HepG2 (cell line): Measurements from ENCODE around the gene ITSN2. TPM values are rescaled to one million over a fixed set of nuclear protein-coding genes. Genes with fewer than 3 reads are reported as not detected.

ENCODE experiments used
- ATAC-seq: fragments of 200-7000 bp; cut with Tn5 transposase; 3 replicates; pipeline ENCODE4 v1.9.1; 2020; ENCODE audit warnings: mild to moderate bottlenecking, moderate library complexity
- BruUV-seq: library from RNA; stranded (reverse); fragments of 400-500 nt; replicated peaks from 2 replicates; lab custom pipeline; 2021; lab: Mats Ljungman, UMichigan
- CTCF ChIA-PET: fragments of 300-600 bp; formaldehyde crosslinking; extraction: SDS; loops from one replicate; lab custom pipeline; 2021; ENCODE audit warnings: low total read pairs, inconsistent platforms, low intra/inter-chr PET ratio; lab: Yijun Ruan, JAX
- POLR2A ChIA-PET: fragments of 350-600 bp; sonication (Branson Sonifier 250); formaldehyde crosslinking; loops from one replicate; lab custom pipeline; 2020; ENCODE audit warnings: antibody characterized with exemption, inconsistent platforms; lab: Yijun Ruan, JAX
- DNase-seq: peaks from one replicate; pipeline ENCODE4 v3.0.0-alpha.2; 2015; ENCODE audit warnings: low spot score
- FAIRE-seq: peaks from 3 replicates; lab custom pipeline; 2011; peaks lifted over from hg19 to GRCh38; lab: Jason Lieb, UNC
- H2AFZ ChIP-seq: one replicate; pipeline ENCODE4 v1.6.1; 2011; ENCODE audit warnings: low read length, inconsistent platforms
- H3K27ac ChIP-seq: fragments of 300-600 bp; 3 replicates; pipeline ENCODE4 v1.8.0; 2011; ENCODE audit warnings: mixed run types, mild to moderate bottlenecking, mixed read lengths, low read length, inconsistent platforms; ENCODE audit not compliant: insufficient read depth; ENCODE audit errors: extremely low read length
- H3K27me3 ChIP-seq, 2 experiments: fragments of 200-600 bp in 1 of 2; 2 replicates in 1 of 2; 3 replicates in 1 of 2; pipeline versions ENCODE4 v1.6.0 to v1.8.0; 2011; ENCODE audit warnings: low read length in 2 of 2, mild to moderate bottlenecking in 2 of 2, moderate library complexity in 2 of 2, inconsistent platforms in 1 of 2; ENCODE audit not compliant: insufficient read depth in 2 of 2, control insufficient read depth in 1 of 2
- H3K36me3 ChIP-seq, 2 experiments: fragments of 200-600 bp in 1 of 2; replicated peaks in 1 of 2; 2 replicates in 1 of 2; 3 replicates in 1 of 2; pipeline versions ENCODE4 v1.5.1 to v1.8.0; 2011; ENCODE audit warnings: low read length in 2 of 2, inconsistent platforms in 1 of 2; ENCODE audit not compliant: insufficient read depth in 2 of 2, control insufficient read depth in 1 of 2
- H3K4me1 ChIP-seq: 2 replicates; pipeline ENCODE4 v1.5.1; 2012; ENCODE audit warnings: low read length, inconsistent platforms; ENCODE audit not compliant: insufficient read depth
- H3K4me2 ChIP-seq: 2 replicates; pipeline ENCODE4 v1.6.0; 2011; ENCODE audit warnings: low read depth, low read length, inconsistent platforms
- H3K4me3 ChIP-seq, 3 experiments: fragments of 200-600 bp in 1 of 3; sonication (generic), shearing (Covaris generic) in 1 of 3; replicated peaks in 1 of 3; 2 replicates each; pipeline ENCODE4 v1.5.1; 2011 to 2016; ENCODE audit warnings: low read length in 3 of 3, inconsistent platforms in 2 of 3, low read depth in 2 of 3, mild to moderate bottlenecking in 2 of 3, control low read depth in 1 of 3, mixed read lengths in 1 of 3; ENCODE audit not compliant: insufficient read depth in 1 of 3
- H3K79me2 ChIP-seq: one replicate; pipeline ENCODE4 v1.6.1; 2011; ENCODE audit warnings: low read length, inconsistent platforms; ENCODE audit not compliant: insufficient read depth
- H3K9ac ChIP-seq: 2 replicates; pipeline ENCODE4 v1.6.0; 2011; ENCODE audit warnings: mild to moderate bottlenecking, low read depth, low read length, inconsistent platforms; ENCODE audit not compliant: insufficient read depth
- H3K9me3 ChIP-seq: 2 replicates; pipeline ENCODE4 v1.5.1; 2012; ENCODE audit warnings: mild to moderate bottlenecking, low read length
- H4K20me1 ChIP-seq: 2 replicates; pipeline ENCODE4 v1.6.0; 2011; ENCODE audit warnings: inconsistent platforms, mild to moderate bottlenecking, low read length, moderate library complexity; ENCODE audit not compliant: insufficient read depth
- ARID5B ChIP-seq: IDR thresholded peaks from 2 replicates; pipeline ENCODE4 v1.4.0; 2020; ENCODE audit warnings: mild to moderate bottlenecking, missing genetic modification reagents
- ATF1 ChIP-seq: IDR thresholded peaks from 2 replicates; pipeline ENCODE4 v1.6.1; 2016; ENCODE audit warnings: mild to moderate bottlenecking, control low read depth
- CEBPG ChIP-seq: IDR thresholded peaks from 2 replicates; pipeline ENCODE4 v1.6.1; 2016
- ETV5 ChIP-seq: IDR thresholded peaks from 2 replicates; pipeline ENCODE4 v1.6.1; 2018; ENCODE audit warnings: missing biosample characterization, missing genetic modification reagents, inconsistent platforms, borderline replicate concordance
- FOXA1 ChIP-seq, 2 experiments: fragments of 450-650 bp in 1 of 2; sonication (generic) in 1 of 2; formaldehyde crosslinking in 1 of 2; IDR thresholded peaks; 2 replicates each; pipeline versions ENCODE4 v1.4.0 to v1.6.1; 2016 to 2020; ENCODE audit warnings: missing genetic modification reagents in 1 of 2
- FOXA3 ChIP-seq: IDR thresholded peaks from 2 replicates; pipeline ENCODE4 v1.6.1; 2016; ENCODE audit warnings: missing genetic modification reagents, missing compliant biosample characterization
- FOXK1 ChIP-seq: sonication (generic); formaldehyde crosslinking; IDR thresholded peaks from 2 replicates; pipeline ENCODE4 v1.4.0; 2020; ENCODE audit warnings: low read depth, missing genetic modification reagents, borderline replicate concordance
- HDAC1 ChIP-seq: sonication (generic); formaldehyde crosslinking; IDR thresholded peaks from 2 replicates; pipeline ENCODE4 v1.5.1; 2020; ENCODE audit warnings: mild to moderate bottlenecking, missing genetic modification reagents
- HDAC2 ChIP-seq: sonication (generic); formaldehyde crosslinking; IDR thresholded peaks from 2 replicates; pipeline ENCODE4 v1.4.0; 2020; ENCODE audit warnings: missing genetic modification reagents
- PITX1 ChIP-seq: sonication (generic); formaldehyde crosslinking; IDR thresholded peaks from 2 replicates; pipeline ENCODE4 v1.5.1; 2020; ENCODE audit warnings: mild to moderate bottlenecking, missing genetic modification reagents
- PTBP1 ChIP-seq: fragments of 200-400 bp; formaldehyde crosslinking; IDR thresholded peaks from 2 replicates; pipeline ENCODE4 v1.6.1; 2018; ENCODE audit warnings: low read length, low read depth; ENCODE audit not compliant: poor library complexity, severe bottlenecking
- REXO4 ChIP-seq: sonication (generic); formaldehyde crosslinking; IDR thresholded peaks from 2 replicates; pipeline ENCODE4 v1.8.0; 2022; ENCODE audit warnings: missing genetic modification reagents, mild to moderate bottlenecking, borderline replicate concordance
- SAP130 ChIP-seq: IDR thresholded peaks from 2 replicates; pipeline ENCODE4 v1.6.1; 2016; ENCODE audit warnings: low read depth
- TBP ChIP-seq: sonication (generic); formaldehyde crosslinking; IDR thresholded peaks from 2 replicates; pipeline ENCODE4 v1.5.0; 2020; ENCODE audit warnings: missing genetic modification reagents
- THAP11 ChIP-seq: IDR thresholded peaks from 2 replicates; pipeline ENCODE4 v1.6.1; 2016; ENCODE audit warnings: missing biosample characterization, missing genetic modification reagents
- U2AF2 ChIP-seq: fragments of 200-400 bp; formaldehyde crosslinking; IDR thresholded peaks from 2 replicates; pipeline ENCODE4 v1.6.1; 2017; ENCODE audit warnings: low read depth, mild to moderate bottlenecking, low read length
- ZBTB20 ChIP-seq: sonication (generic); formaldehyde crosslinking; IDR thresholded peaks from 2 replicates; pipeline ENCODE4 v1.8.1; 2023; ENCODE audit warnings: missing genetic modification reagents, low read depth, mild to moderate bottlenecking, borderline replicate concordance
- ZGPAT ChIP-seq: IDR thresholded peaks from 2 replicates; pipeline ENCODE4 v1.6.1; 2016; ENCODE audit warnings: mild to moderate bottlenecking
- ZNF441 ChIP-seq: sonication (generic); formaldehyde crosslinking; IDR thresholded peaks from 2 replicates; pipeline ENCODE4 v1.7.0; 2021; ENCODE audit warnings: missing genetic modification reagents, borderline replicate concordance
- WGBS: methylation state at CpG from one replicate; pipeline ENCODE4 v1.1.6; 2017; ENCODE audit warnings: low lambda C conversion rate; 5-methylcytosine and 5-hydroxymethylcytosine counted together
- in situ Hi-C: cut with HindIII; loops from 2 replicates; pipeline ENCODE4 v1.10.0; 2017; ENCODE audit warnings: low pct_unique_long_range_greater_than_20kb; ENCODE audit not compliant: extremely low pct_ligation_motif_present
- intact Hi-C: fragments of 100-400 bp; cut with micrococcal nuclease; formaldehyde crosslinking; loops from one replicate; pipeline ENCODE4 v1.10.0; 2022; ENCODE audit not compliant: unreplicated experiment
- polyA plus RNA-seq, 8 experiments: library from polyadenylated mRNA; depleted of rRNA in 3 of 8; stranded (reverse) in 7 of 8; unstranded in 1 of 8; fragments of >200 nt; fragmentation: Illumina TruSeq in 4 of 8; extraction: Trizol in 4 of 8; gene quantifications; 2 replicates each; pipeline versions ENCODE4 v1.2.1 to v1.2.3, GENCODE V29; 2011 to 2016; ENCODE audit warnings: low read depth in 4 of 8, missing spikeins in 1 of 8, mixed read lengths in 1 of 8; ENCODE audit not compliant: insufficient read depth in 1 of 8
- total RNA-seq, 5 experiments: library from RNA; depleted of rRNA; stranded (reverse); fragments of >200 nt; fragmentation: Illumina TruSeq; extraction: Trizol; gene quantifications; 2 replicates each; pipeline ENCODE4 v1.2.3, GENCODE V29; 2016; ENCODE audit warnings: low read depth in 1 of 5
- TF ChIP-seq, protein P1 (sequence below): sonication (generic); formaldehyde crosslinking; IDR thresholded peaks from 2 replicates; pipeline ENCODE4 v1.4.0; 2020; ENCODE audit warnings: missing genetic modification reagents

Gene ITSN2
- total and polyA plus RNA-seq, 2 of the 13 experiments (the other 11 are each of a cell fraction or from before 2014, with no cell fraction given): 26.0 to 26.6 TPM

DNA sequence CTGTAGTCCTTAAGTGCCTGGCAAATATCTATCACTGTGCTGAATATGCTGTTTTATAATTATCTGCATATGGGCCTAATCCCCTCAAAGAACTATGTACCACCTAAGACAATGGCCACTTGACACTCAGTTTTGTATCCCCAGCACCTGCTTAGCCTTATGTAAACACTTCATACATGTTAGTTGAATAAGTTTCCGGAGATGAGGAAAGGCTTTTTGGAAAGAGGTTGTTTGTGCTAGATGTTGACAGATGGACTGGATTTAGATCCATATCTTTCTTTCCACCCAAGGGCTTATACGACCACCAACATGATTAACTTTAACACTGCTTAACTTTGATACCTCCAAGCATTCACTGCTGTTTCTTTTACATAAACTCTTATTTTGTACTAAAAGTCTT, 122.2 kb downstream of the ITSN2 start:
- FAIRE-seq (no peak), ATAC-seq (peak; percentile 50), DNase-seq (peak; percentile 65)
- H3K79me2 ChIP-seq: no peaks in the 10 kb centered on the region
- no TSS peak for BruUV-seq
- peaks cover 0 to 5% of the 10 kb centered on the region in 2 experiments; a peak in 2 of 5 replicates for H3K36me3 ChIP-seq
- H3K9ac ChIP-seq: no peak overlapping the region
- no peak overlapping the region for H3K4me2 ChIP-seq
- no peaks in the 10 kb centered on the region for H4K20me1 ChIP-seq
- peaks cover 8% of the 10 kb centered on the region for H3K4me1 ChIP-seq
- H3K27ac ChIP-seq: no peak overlapping the region
- POLR2A ChIA-PET: no interaction called here
- H2AFZ ChIP-seq: no peak overlapping the region
- intact Hi-C loops: no loop called here
- no peaks in the 10 kb centered on the region for H3K9me3 ChIP-seq
- 21% methylated on average over 2 of the region's 2 CpGs for WGBS
- no peaks in the 10 kb centered on the region for H3K27me3 ChIP-seq
- in situ Hi-C loops: no loop called here
- H3K4me3 ChIP-seq: no peak overlapping the region
- CTCF ChIA-PET: no interaction called here
- TF ChIP-seq REXO4 (CRISPR knock-in tag) (no peak), ZNF441 (CRISPR knock-in tag) (peak; percentile 39; the same call in 1 of the 2 replicates), CEBPG (CRISPR knock-in tag) (0 out of 2 replicates have a peak, but pooled peaks have one; percentile 8), ATF1 (CRISPR knock-in tag) (no peak), FOXA3 (CRISPR knock-in tag) (peak; percentile 87), ZBTB20 (CRISPR knock-in tag) (0 out of 2 replicates have a peak, but pooled peaks have one; percentile 33), SAP130 (peak; percentile 48; the same call in 1 of the 2 replicates), FOXA1 (IDR thresholded peaks at IDR 0.05) (no peak), FOXA1 (CRISPR knock-in tag; IDR thresholded peaks at IDR 0.05) (peak; percentile 87), ZGPAT (CRISPR knock-in tag) (peak; percentile 17; the same call in 1 of the 2 replicates), THAP11 (CRISPR knock-in tag) (no peak), HDAC2 (CRISPR knock-in tag) (peak; percentile 55; the same call in 1 of the 2 replicates), TBP (no peak), U2AF2 (no peak), PTBP1 (no peak), ETV5 (CRISPR knock-in tag) (peak; percentile 76), PITX1 (CRISPR knock-in tag) (peak; percentile 83), ARID5B (CRISPR knock-in tag) (peak; percentile 69), FOXK1 (CRISPR knock-in tag) (no peak), HDAC1 (CRISPR knock-in tag) (0 out of 2 replicates have a peak, but pooled peaks have one; percentile 41)
- TF ChIP-seq, protein P1, sequence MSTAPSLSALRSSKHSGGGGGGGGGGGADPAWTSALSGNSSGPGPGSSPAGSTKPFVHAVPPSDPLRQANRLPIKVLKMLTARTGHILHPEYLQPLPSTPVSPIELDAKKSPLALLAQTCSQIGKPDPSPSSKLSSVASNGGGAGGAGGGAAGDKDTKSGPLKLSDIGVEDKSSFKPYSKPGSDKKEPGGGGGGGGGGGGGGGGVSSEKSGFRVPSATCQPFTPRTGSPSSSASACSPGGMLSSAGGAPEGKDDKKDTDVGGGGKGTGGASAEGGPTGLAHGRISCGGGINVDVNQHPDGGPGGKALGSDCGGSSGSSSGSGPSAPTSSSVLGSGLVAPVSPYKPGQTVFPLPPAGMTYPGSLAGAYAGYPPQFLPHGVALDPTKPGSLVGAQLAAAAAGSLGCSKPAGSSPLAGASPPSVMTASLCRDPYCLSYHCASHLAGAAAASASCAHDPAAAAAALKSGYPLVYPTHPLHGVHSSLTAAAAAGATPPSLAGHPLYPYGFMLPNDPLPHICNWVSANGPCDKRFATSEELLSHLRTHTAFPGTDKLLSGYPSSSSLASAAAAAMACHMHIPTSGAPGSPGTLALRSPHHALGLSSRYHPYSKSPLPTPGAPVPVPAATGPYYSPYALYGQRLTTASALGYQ: peak; percentile 35; the same call in 1 of the 2 replicates
